Measurements from ENCODE around the gene FZD8. TPM values are rescaled to one million over a fixed set of nuclear protein-coding genes. Genes with fewer than 3 reads are reported as not detected.

Gene FZD8
- total and polyA plus RNA-seq, 2 donors (not counting 1 experiment from before 2014, with no cell fraction given), result 0.76 to 1.7 TPM

DNA sequence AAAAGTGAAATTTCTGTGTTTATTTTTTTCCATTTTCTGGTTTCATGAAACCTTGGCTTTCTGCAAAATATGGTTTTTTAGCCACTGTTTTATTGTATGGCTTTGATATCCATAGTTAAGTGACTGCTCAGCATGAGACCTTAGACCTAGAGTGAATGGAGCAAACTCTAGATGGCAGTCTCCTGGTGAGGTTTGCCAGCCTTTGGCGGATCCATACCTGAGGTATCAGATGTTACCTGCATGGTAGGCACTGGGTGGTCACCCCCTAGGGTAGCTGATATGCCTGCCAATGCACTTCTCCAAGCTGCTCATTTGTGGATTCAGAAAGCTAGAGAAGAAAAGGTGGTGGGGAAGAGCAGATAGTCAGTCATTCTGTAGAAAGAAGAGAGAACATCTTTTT lies 17.4 kb upstream of the FZD8 start:
- TF ChIP-seq, protein P1, sequence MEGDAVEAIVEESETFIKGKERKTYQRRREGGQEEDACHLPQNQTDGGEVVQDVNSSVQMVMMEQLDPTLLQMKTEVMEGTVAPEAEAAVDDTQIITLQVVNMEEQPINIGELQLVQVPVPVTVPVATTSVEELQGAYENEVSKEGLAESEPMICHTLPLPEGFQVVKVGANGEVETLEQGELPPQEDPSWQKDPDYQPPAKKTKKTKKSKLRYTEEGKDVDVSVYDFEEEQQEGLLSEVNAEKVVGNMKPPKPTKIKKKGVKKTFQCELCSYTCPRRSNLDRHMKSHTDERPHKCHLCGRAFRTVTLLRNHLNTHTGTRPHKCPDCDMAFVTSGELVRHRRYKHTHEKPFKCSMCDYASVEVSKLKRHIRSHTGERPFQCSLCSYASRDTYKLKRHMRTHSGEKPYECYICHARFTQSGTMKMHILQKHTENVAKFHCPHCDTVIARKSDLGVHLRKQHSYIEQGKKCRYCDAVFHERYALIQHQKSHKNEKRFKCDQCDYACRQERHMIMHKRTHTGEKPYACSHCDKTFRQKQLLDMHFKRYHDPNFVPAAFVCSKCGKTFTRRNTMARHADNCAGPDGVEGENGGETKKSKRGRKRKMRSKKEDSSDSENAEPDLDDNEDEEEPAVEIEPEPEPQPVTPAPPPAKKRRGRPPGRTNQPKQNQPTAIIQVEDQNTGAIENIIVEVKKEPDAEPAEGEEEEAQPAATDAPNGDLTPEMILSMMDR (IDR thresholded peaks at IDR 0.05), result no peak
- TF ChIP-seq EZH2 (IDR thresholded peaks at IDR 0.05; ENCODE audit: borderline replicate concordance, insufficient read depth, low read depth, low read length, poor library complexity, severe bottlenecking), result no peak
- Histone ChIP-seq H4K20me1 (ENCODE audit: control insufficient read depth, insufficient read depth, low read length, poor library complexity, severe bottlenecking) (no peaks in the 10 kb centered on the region), H3K79me2 (ENCODE audit: control insufficient read depth, insufficient read depth, low read length) (no peaks in the 10 kb centered on the region), H3K36me3 (replicated peaks in 1 of 2; ENCODE audit: control extremely low read depth in 1 of 2, control insufficient read depth in 1 of 2, extremely low read depth in 1 of 2, insufficient read depth in 2 of 2, low read length in 1 of 2) (no peaks in the 10 kb centered on the region), H3K4me2 (replicated peaks; ENCODE audit: low read depth, low read length, poor library complexity, severe bottlenecking) (no peak overlapping the region), H3K27ac (ENCODE audit: low read length in 2 of 2) (no peak overlapping the region), H3K9ac (ENCODE audit: low read length) (no peak overlapping the region), H3K4me3 (ENCODE audit: control extremely low read depth in 1 of 5, extremely low read depth in 1 of 5, insufficient read depth in 1 of 5, low read depth in 2 of 5, low read length in 4 of 5) (no peak overlapping the region), H2AFZ (ENCODE audit: insufficient read depth, low read depth, low read length, poor library complexity, severe bottlenecking) (no peak overlapping the region), H3K9me3 (ENCODE audit: control extremely low read depth in 1 of 3, control insufficient read depth in 2 of 3, insufficient read depth in 1 of 3, low read length in 2 of 3) (no peaks in the 10 kb centered on the region), H3K4me1 (ENCODE audit: control insufficient read depth in 2 of 2, insufficient read depth in 2 of 2, low read length in 2 of 2) (no peaks in the 10 kb centered on the region), H3K27me3 (replicated peaks in 1 of 4; ENCODE audit: control extremely low read depth in 1 of 4, control insufficient read depth in 3 of 4, insufficient read depth in 4 of 4, low read length in 3 of 4) (peaks cover 0 to 5% (median 0%) of the 10 kb centered on the region in 4 experiments)
- peaks cover 20% of the 10 kb centered on the region for H3K27me3 Mint-ChIP-seq
- CTCF ChIA-PET, result no interaction called here
- peaks cover 4% of the 10 kb centered on the region for H3K9me3 Mint-ChIP-seq (ENCODE audit: insufficient read depth)
- no peaks in the 10 kb centered on the region for H3K4me1 Mint-ChIP-seq
- no peak overlapping the region for H3K27ac Mint-ChIP-seq
- ATAC-seq (ENCODE audit: low read depth), result no peak
- DNase-seq, result no peak
- intact Hi-C loops (cut with micrococcal nuclease), result no loop called here
- no peak overlapping the region for H3K4me3 Mint-ChIP-seq
- 100% methylated on average over 1 of the region's 1 CpG for whole genome bisulfite sequencing (ENCODE audit: insufficient coverage)
- POLR2A ChIA-PET, result no interaction called here

DNA sequence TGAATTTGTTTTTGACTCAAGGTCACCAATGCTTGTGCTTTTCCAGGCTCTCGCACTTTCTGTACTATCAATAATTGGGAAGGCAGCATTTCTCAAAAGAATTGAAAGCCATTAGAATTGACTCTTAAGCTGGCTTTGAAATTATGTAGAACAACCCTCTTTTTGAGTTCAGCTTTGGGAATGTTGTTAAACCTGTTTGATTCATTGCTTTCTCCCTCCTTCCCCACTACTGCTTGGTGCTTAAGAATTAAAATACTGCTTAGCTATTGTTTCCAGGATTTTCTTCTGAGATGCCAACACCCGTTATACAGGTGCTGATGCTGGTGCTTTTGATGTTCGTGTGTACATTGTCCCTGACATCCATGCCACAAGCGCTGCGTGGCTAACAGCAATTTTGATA lies 15.5 kb upstream of the FZD8 start:
- CTCF ChIA-PET, result interaction anchor here (1.4 kb wide), 1 partner anchor 22 kb away, joined by 4 read pairs; no protein-coding TSS in a partner anchor

More for the DNA sequence above, 15.5 kb upstream of the FZD8 start:
- no peak overlapping the region for H2AFZ ChIP-seq (ENCODE audit: insufficient read depth, low read depth, low read length, poor library complexity, severe bottlenecking)
- no peak for DNase-seq
- Mint-ChIP-seq H3K4me3 (no peak overlapping the region), H3K27ac (no peak overlapping the region), H3K4me1 (no peaks in the 10 kb centered on the region), H3K27me3 (peaks cover 25% of the 10 kb centered on the region), H3K9me3 (ENCODE audit: insufficient read depth) (peaks cover 4% of the 10 kb centered on the region)
- peaks cover 0 to 4% (median 0%) of the 10 kb centered on the region in 4 experiments for H3K27me3 ChIP-seq (replicated peaks in 1 of 4; ENCODE audit: control extremely low read depth in 1 of 4, control insufficient read depth in 3 of 4, insufficient read depth in 4 of 4, low read length in 3 of 4)
- H4K20me1 ChIP-seq (ENCODE audit: control insufficient read depth, insufficient read depth, low read length, poor library complexity, severe bottlenecking), result no peaks in the 10 kb centered on the region
- TF ChIP-seq EZH2 (IDR thresholded peaks at IDR 0.05; ENCODE audit: borderline replicate concordance, insufficient read depth, low read depth, low read length, poor library complexity, severe bottlenecking), result no peak
- TF ChIP-seq, protein P1 (IDR thresholded peaks at IDR 0.05), result no peak
- H3K27ac ChIP-seq (ENCODE audit: low read length in 2 of 2), result no peak overlapping the region
- no peaks in the 10 kb centered on the region for H3K4me1 ChIP-seq (ENCODE audit: control insufficient read depth in 2 of 2, insufficient read depth in 2 of 2, low read length in 2 of 2)
- no peaks in the 10 kb centered on the region for H3K79me2 ChIP-seq (ENCODE audit: control insufficient read depth, insufficient read depth, low read length)
- no peak for ATAC-seq (ENCODE audit: low read depth)
- no peak overlapping the region for H3K4me2 ChIP-seq (replicated peaks; ENCODE audit: low read depth, low read length, poor library complexity, severe bottlenecking)
- H3K4me3 ChIP-seq (ENCODE audit: control extremely low read depth in 1 of 5, extremely low read depth in 1 of 5, insufficient read depth in 1 of 5, low read depth in 2 of 5, low read length in 4 of 5), result no peak overlapping the region
- POLR2A ChIA-PET, result no interaction called here
- intact Hi-C loops (cut with micrococcal nuclease), result no loop called here
- no peaks in the 10 kb centered on the region for H3K36me3 ChIP-seq (replicated peaks in 1 of 2; ENCODE audit: control extremely low read depth in 1 of 2, control insufficient read depth in 1 of 2, extremely low read depth in 1 of 2, insufficient read depth in 2 of 2, low read length in 1 of 2)
- H3K9ac ChIP-seq (ENCODE audit: low read length), result no peak overlapping the region
- 80% methylated on average over 1 of the region's 5 CpGs for WGBS (ENCODE audit: insufficient coverage)
- H3K9me3 ChIP-seq (ENCODE audit: control extremely low read depth in 1 of 3, control insufficient read depth in 2 of 3, insufficient read depth in 1 of 3, low read length in 2 of 3), result no peaks in the 10 kb centered on the region

Measured in B cell (primary cell).